Heart left ventricle (tissue), 13 donors: ENCODE measurements around the gene FAM117B.

Source experiments
- CTCF ChIP-seq, 12 donors: fragments of 200-600 bp; sonication (generic) in 4 of 12; IDR thresholded peaks; one replicate each; pipeline versions ENCODE4 v1.5.0 to v1.8.0; 2018 to 2022; ENCODE audit warnings: antibody characterized with exemption in 12 of 12, mild to moderate bottlenecking in 5 of 12
- POLR2A ChIP-seq, 2 donors: fragments of 450-650 bp; IDR thresholded peaks; one replicate each; pipeline ENCODE4 v1.6.1; 2017; ENCODE audit warnings: antibody characterized with exemption in 2 of 2, mild to moderate bottlenecking in 2 of 2, moderate library complexity in 2 of 2
- donor health status: ischemic (EF 13 %, LVEDD 7.1; RV severe dilation, severe dysfunction).
- donor health status: DM: no; HTN: yes; CAD: no.
- donor health status: DM: no; HTN: no; CAD: no.
- donor health status: ischemic (EF 25% LVEDD 6.9; RV normal size, moderate dysfunction).
- donor health status: ischemic (EF 25% LVEDD 5.7; RV mildly dilated, moderate dysfunction).
- donor health status: ischemic (EF 35%, LVEDD 5.7; RV mildly dilated, moderate dysfunction).
- donor health status: nonischemic (EF 11% LVEDD 7.7; RV severe dilation, severe dysfunction).
- donor health status: DM: yes; HTN: yes; CAD: no.
- donor health status: PGD.
- donor health status: ischemic (EF 29% LVEDD 5.4; RV normal size, mild dysfunction).
- donor health status: nonischemic (EF 23%, LVEDD 6.1; RV moderate dilation, normal function).

- TF ChIP-seq CTCF (IDR thresholded peaks at IDR 0.05) = no peak
- no peak for TF ChIP-seq POLR2A (IDR thresholded peaks at IDR 0.05)
Measured at GRCh38 chr2:202743613-202744012, 108.8 kb downstream of the FAM117B start.
